ENCODE results near the gene SPO11.
"Not testable (repeated sequence)": the region's sequence is repeated elsewhere in the genome, so short reads cannot be mapped to it uniquely, and the experiment has no call there.

The SPO11 gene

GRCh38 chr20:57335392-57335791, 5.8 kb downstream of the SPO11 start:
- no peak for DNase-seq (ENCODE audit: low read depth in 2 of 2, low spot score in 1 of 2)

- no peak for DNase-seq (ENCODE audit: low read depth in 2 of 2, low spot score in 1 of 2)
These were observed 12.1 kb downstream of the SPO11 start for GRCh38 chr20:57341663-57342062.

GRCh38 chr20:57342829-57343228, 13.2 kb downstream of the SPO11 start:
- DNase-seq (ENCODE audit: low read depth in 2 of 2, low spot score in 1 of 2), result no peak

GRCh38 chr20:57346477-57346876, 16.9 kb downstream of the SPO11 start:
- DNase-seq (ENCODE audit: low read depth in 2 of 2, low spot score in 1 of 2), result peak; percentile 28 to 51

- no peak for DNase-seq (ENCODE audit: low read depth in 2 of 2, low spot score in 1 of 2)
These were observed 17.8 kb downstream of the SPO11 start for GRCh38 chr20:57347393-57347792.

- DNase-seq (ENCODE audit: low read depth in 2 of 2, low spot score in 1 of 2), result not testable (repeated sequence)
These were observed 18.8 kb downstream of the SPO11 start for GRCh38 chr20:57348200-57348921.

GRCh38 chr20:57348922-57349574, 19.4 kb downstream of the SPO11 start:
- not testable (repeated sequence) for DNase-seq (ENCODE audit: low read depth in 2 of 2, low spot score in 1 of 2)

- no peak for DNase-seq (ENCODE audit: low read depth in 2 of 2, low spot score in 1 of 2)
These were observed 20.6 kb downstream of the SPO11 start for GRCh38 chr20:57350081-57350710.

- not testable (repeated sequence) for DNase-seq (ENCODE audit: low read depth in 2 of 2, low spot score in 1 of 2)
These were observed 21.1 kb downstream of the SPO11 start for GRCh38 chr20:57350726-57351041.

- peak; percentile 75 to 80 for DNase-seq (ENCODE audit: low read depth in 2 of 2, low spot score in 1 of 2)
These were observed 21.6 kb downstream of the SPO11 start, which contains the start of gene RAE1 for GRCh38 chr20:57351042-57351783. Gene RAE1 (plus strand): TSS chr20:57351255. CDS start chr20:57354039, 2,784 bp downstream.

GRCh38 chr20:57352305-57352704, 22.7 kb downstream of the SPO11 start:
- DNase-seq (ENCODE audit: low read depth in 2 of 2, low spot score in 1 of 2), result no peak

GRCh38 chr20:57353351-57353750, 23.7 kb downstream of the SPO11 start:
- no peak for DNase-seq (ENCODE audit: low read depth in 2 of 2, low spot score in 1 of 2)

- no peak for DNase-seq (ENCODE audit: low read depth in 2 of 2, low spot score in 1 of 2)
These were observed 31.9 kb downstream of the SPO11 start for GRCh38 chr20:57361517-57361916.

GRCh38 chr20:57364451-57364850, 34.8 kb downstream of the SPO11 start:
- DNase-seq (ENCODE audit: low read depth in 2 of 2, low spot score in 1 of 2), result no peak

- no peak for DNase-seq (ENCODE audit: low read depth in 2 of 2, low spot score in 1 of 2)
These were observed 40.0 kb downstream of the SPO11 start for GRCh38 chr20:57369596-57369995.

GRCh38 chr20:57370316-57370715, 40.7 kb downstream of the SPO11 start:
- no peak for DNase-seq (ENCODE audit: low read depth in 2 of 2, low spot score in 1 of 2)

GRCh38 chr20:57371363-57371762, 41.8 kb downstream of the SPO11 start:
- DNase-seq (ENCODE audit: low read depth in 2 of 2, low spot score in 1 of 2), result no peak

GRCh38 chr20:57372157-57372556, 42.6 kb downstream of the SPO11 start:
- DNase-seq (ENCODE audit: low read depth in 2 of 2, low spot score in 1 of 2), result no peak

- no peak for DNase-seq (ENCODE audit: low read depth in 2 of 2, low spot score in 1 of 2)
These were observed 43.2 kb downstream of the SPO11 start for GRCh38 chr20:57372581-57373350.

GRCh38 chr20:57374343-57374930, 44.8 kb downstream of the SPO11 start:
- no peak for DNase-seq (ENCODE audit: low read depth in 2 of 2, low spot score in 1 of 2)

Measured in stimulated activated CD8-positive, alpha-beta memory T cell treated with anti-CD3 and anti-CD28 coated beads, Interleukin-4, amount 100 ng/mL, for 1 hour (primary cell).